IPS DF 6.9 (cell line): ENCODE data around the gene TBC1D8.
"Not testable (repeated sequence)": the region's sequence is repeated elsewhere in the genome, so short reads cannot be mapped to it uniquely, and the experiment has no call there.

Source experiments
- DNase-seq: peaks from one replicate; pipeline ENCODE4 v3.0.0-alpha.2; 2013; ENCODE audit warnings: low read depth, low spot score
- H3K27ac ChIP-seq: one replicate; pipeline ENCODE4 v1.5.1; 2013; ENCODE audit warnings: low read length, control low read depth
- H3K27me3 ChIP-seq: 2 replicates; pipeline ENCODE4 v1.6.1; 2013; ENCODE audit warnings: mild to moderate bottlenecking, low read length; ENCODE audit not compliant: control insufficient read depth, insufficient read depth
- H3K36me3 ChIP-seq: 2 replicates; pipeline ENCODE4 v1.6.1; 2013; ENCODE audit warnings: low read length; ENCODE audit not compliant: control insufficient read depth, insufficient read depth
- H3K4me1 ChIP-seq: 2 replicates; pipeline ENCODE4 v1.6.1; 2013; ENCODE audit warnings: low read length; ENCODE audit not compliant: control insufficient read depth, insufficient read depth
- H3K4me3 ChIP-seq: 2 replicates; pipeline ENCODE4 v1.5.1; 2013; ENCODE audit warnings: mild to moderate bottlenecking, low read length
- H3K9me3 ChIP-seq: 2 replicates; pipeline ENCODE4 v1.6.1; 2013; ENCODE audit warnings: low read length, inconsistent platforms; ENCODE audit not compliant: control insufficient read depth, insufficient read depth
- WGBS: extraction: QIAGEN DNeasy Blood & Tissue Kit; methylation state at CpG from one replicate; pipeline ENCODE4 v1.1.7; 2013; ENCODE audit warnings: mixed read lengths, missing lambda C conversion rate; ENCODE audit not compliant: insufficient read length, insufficient coverage; 5-methylcytosine and 5-hydroxymethylcytosine counted together

Gene TBC1D8

DNA sequence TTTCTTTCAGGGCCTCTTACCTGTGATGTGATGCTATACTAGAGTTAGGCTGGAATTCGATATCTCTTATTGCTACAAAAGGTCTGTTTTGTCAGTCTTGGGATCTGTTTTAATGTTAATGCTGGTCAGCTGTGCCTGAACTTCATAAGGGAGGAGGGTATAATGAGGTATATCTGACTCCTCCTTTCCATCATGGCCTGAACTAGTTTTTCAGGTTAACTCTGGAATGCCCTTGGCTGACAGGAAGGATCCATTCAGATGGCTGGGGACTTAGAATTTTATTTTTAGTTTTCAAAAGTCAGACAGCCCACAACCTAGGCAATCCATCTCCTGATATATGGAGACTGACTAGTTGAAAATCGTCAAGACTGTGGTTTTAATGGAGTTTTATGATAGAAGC, 35.9 kb upstream of the TBC1D8 start:
- no CpG with 5 or more reads among the region's 2 CpGs for WGBS
- Histone ChIP-seq H3K27me3 (no peaks in the 10 kb centered on the region), H3K9me3 (no peaks in the 10 kb centered on the region), H3K4me1 (peaks cover 1% of the 10 kb centered on the region; the same call in 1 of the 2 replicates), H3K27ac (no peak overlapping the region), H3K4me3 (no peak overlapping the region), H3K36me3 (no peaks in the 10 kb centered on the region)
- DNase-seq, result no peak

DNA sequence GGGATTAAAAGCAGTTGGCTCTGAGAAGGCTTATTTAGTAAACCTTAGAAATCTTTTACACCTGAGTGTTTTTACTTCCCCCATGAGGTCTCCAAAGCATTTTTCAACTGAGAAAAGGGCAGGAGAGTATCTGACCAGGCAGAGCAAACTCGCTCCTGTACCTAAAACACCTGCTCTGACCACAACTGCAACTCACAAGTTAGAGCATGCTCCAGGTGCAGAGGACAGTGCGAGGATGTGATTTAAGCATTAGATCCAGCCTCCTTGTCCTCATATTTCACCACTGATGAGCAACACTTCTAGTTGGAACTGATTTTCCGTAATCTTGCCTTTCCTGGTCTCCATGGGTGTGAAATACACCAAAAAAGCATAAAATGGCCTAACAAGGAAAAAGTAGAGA, 34.5 kb upstream of the TBC1D8 start:
- H3K9me3 ChIP-seq, result no peaks in the 10 kb centered on the region
- H3K27me3 ChIP-seq, result no peaks in the 10 kb centered on the region
- H3K4me1 ChIP-seq, result no peaks in the 10 kb centered on the region
- no peak for DNase-seq
- WGBS, result no CpG with 5 or more reads among the region's 3 CpGs
- no peaks in the 10 kb centered on the region for H3K36me3 ChIP-seq
- no peak overlapping the region for H3K27ac ChIP-seq
- H3K4me3 ChIP-seq, result no peak overlapping the region

DNA sequence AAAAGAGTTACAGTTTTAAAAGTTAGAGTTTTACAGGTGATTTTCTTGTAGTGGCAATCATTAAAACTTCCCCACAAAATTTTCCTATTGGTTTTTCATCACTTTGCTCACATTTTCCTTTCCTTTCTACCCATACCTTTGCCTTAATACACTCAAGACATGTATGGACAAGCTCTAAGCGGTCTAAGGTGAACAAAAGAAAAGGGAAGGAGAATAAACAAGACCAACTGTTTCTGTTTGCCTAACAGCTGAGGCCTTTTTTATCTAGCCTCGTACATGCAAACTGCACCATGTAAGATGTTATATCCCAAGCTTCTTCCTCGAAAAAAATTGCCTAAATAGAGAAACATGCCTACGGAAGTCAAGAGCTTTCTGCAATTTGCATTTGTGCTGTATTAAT, 33.9 kb upstream of the TBC1D8 start:
- Histone ChIP-seq H3K27ac (no peak overlapping the region), H3K36me3 (no peaks in the 10 kb centered on the region), H3K4me3 (no peak overlapping the region), H3K27me3 (no peaks in the 10 kb centered on the region), H3K9me3 (no peaks in the 10 kb centered on the region), H3K4me1 (no peaks in the 10 kb centered on the region)
- DNase-seq, result no peak
- no CpG with 5 or more reads among the region's 4 CpGs for WGBS

DNA sequence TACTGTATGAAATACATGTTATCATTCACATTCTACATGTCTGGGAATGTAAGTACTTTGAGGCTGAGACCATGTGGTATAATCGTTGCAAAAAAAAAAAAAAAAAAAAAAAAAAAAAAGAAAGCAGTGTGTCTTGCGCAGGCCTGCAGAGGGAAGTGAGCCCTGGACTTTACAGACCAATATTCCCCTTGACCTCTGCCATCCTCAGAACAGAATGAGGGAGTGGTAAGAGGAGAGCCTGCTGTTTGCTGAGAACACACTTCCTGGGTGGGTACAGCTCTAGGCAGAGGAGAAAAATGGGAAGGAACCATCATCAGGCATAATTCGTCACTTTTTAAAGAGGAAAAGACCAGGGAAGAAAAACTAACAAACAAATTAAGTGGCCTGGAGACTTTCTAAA, 28.8 kb upstream of the TBC1D8 start:
- Histone ChIP-seq H3K4me3 (no peak overlapping the region), H3K27ac (no peak overlapping the region), H3K36me3 (no peaks in the 10 kb centered on the region), H3K27me3 (no peaks in the 10 kb centered on the region), H3K4me1 (no peaks in the 10 kb centered on the region), H3K9me3 (no peaks in the 10 kb centered on the region)
- WGBS, result no CpG with 5 or more reads among the region's 3 CpGs
- no peak for DNase-seq

DNA sequence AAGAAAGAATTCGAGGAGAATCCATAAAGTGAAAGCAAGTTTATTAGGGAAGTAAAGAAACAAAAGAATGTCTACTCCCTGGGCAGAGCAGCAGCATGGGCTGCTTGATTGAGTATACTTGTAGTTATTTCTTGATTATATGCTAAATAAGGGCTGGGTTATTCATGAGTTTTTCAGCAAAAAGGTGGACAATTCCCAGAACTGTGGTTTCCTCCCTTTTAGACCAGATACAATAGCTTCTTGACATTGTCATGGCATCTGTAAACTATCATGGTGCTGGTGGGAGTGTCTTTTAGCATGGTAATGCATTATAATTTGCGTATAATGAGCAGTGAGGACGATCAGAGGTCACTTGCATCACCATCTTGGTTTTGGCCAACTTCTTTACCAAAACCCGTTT, 25.6 kb upstream of the TBC1D8 start:
- H3K27me3 ChIP-seq, result no peaks in the 10 kb centered on the region
- no CpG with 5 or more reads among the region's 4 CpGs for WGBS
- no peaks in the 10 kb centered on the region for H3K9me3 ChIP-seq
- no peaks in the 10 kb centered on the region for H3K36me3 ChIP-seq
- no peaks in the 10 kb centered on the region for H3K4me1 ChIP-seq
- no peak overlapping the region for H3K4me3 ChIP-seq
- H3K27ac ChIP-seq, result no peak overlapping the region
- DNase-seq, result no peak

DNA sequence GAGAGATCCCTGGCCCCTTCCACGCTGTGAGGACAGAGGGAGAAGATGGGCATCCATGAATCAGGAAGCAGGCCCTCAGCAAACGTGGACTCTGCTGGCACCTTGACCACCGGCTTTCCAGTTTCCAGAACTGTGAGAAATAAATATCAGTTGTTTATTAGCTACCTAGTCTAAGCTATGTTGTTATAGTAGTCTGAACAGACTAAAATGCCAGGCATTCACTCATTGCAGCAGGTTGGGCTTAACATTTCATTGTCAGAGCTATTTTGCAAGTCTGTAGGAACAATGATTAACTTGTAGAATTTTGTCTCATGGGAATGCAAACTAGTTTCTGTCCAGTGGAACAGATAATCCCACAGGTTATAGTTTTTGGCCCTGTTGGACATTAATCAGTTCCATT, 24.8 kb upstream of the TBC1D8 start:
- H3K4me1 ChIP-seq, result no peaks in the 10 kb centered on the region
- H3K36me3 ChIP-seq, result no peaks in the 10 kb centered on the region
- no peaks in the 10 kb centered on the region for H3K27me3 ChIP-seq
- H3K4me3 ChIP-seq, result no peak overlapping the region
- no peak overlapping the region for H3K27ac ChIP-seq
- WGBS, result no CpG with 5 or more reads among the region's 3 CpGs
- DNase-seq, result no peak
- no peaks in the 10 kb centered on the region for H3K9me3 ChIP-seq

DNA sequence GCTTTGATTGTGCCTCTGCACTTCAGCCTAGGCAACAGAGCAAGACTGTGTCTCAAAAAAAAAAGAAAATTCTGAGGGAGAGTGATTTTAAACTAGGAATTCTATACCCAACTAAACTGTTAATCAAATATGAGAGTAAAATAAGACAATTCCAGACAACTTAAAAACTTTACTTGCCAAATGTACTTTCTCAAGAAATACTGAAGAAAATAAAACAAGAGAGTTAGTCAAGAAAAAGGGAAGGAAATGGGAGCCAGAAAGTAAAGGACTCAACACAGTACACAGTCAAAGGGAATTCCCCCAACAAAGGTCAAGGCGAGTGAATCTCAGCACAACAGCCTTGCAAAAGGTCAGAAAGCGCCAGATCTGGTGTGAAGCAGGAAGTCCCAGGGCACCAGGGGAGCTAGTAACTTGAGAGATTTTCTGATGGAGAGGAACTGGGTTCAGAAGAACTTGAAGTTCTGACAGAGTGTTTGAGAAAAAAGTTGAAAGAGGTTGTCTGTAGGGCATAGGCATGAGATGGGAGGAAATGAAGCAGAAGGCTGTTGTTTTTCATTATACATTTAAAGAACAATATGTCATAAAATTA, 22.6 kb upstream of the TBC1D8 start:
- H3K9me3 ChIP-seq, result no peaks in the 10 kb centered on the region

DNA sequence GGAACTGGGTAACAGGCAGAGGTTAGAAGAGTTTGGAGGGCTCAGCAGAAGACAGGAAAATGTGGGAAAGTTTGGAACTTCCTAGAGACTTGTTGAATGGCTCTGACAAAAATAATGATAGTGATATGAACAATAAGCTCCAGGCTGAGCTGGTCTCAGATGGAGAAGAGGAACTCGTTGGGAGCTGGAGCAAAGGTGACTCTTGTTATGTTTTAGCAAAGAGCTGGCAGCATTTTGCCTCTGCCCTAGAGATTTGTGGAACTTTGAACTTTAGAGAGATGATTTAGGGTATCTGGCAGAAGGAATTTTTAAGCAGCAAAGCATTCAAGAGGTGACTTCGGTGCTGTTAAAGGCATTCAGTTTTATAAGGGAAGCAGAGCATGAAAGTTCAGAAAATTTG, 18.6 kb upstream of the TBC1D8 start:
- not testable (repeated sequence) for H3K9me3 ChIP-seq, H3K27me3 ChIP-seq, H3K36me3 ChIP-seq, DNase-seq, H3K27ac ChIP-seq, H3K4me3 ChIP-seq, H3K4me1 ChIP-seq
- no CpG with 5 or more reads among the region's 2 CpGs for WGBS

More for the DNA sequence above, 22.6 kb upstream of the TBC1D8 start:
- no peak overlapping the region for H3K4me3 ChIP-seq
- no peaks in the 10 kb centered on the region for H3K27me3 ChIP-seq
- H3K4me1 ChIP-seq, result no peaks in the 10 kb centered on the region
- H3K27ac ChIP-seq, result no peak overlapping the region
- no CpG with 5 or more reads among the region's 2 CpGs for WGBS
- no peak for DNase-seq
- H3K36me3 ChIP-seq, result no peaks in the 10 kb centered on the region

DNA sequence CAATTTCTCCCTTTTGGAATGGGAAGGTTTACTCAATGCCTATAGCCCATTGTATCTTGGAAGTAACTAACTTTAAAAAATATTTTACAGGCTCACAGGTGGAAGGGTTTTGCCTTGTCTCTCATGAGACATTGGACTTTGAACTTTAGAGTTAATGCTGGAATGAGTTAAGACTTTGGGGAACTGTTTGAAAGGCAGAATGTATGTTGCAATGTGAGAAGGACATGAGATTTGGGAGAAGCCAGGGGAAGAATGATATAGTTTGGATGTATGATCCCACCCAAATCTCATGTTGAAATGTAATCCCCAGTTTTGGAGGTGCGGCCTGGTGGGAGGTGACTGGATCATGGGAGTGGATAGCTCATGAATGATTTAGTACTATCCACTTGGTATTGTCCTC, 17.5 kb upstream of the TBC1D8 start:
- DNase-seq, result no peak
- Histone ChIP-seq H3K4me3 (no peak overlapping the region), H3K27me3 (no peaks in the 10 kb centered on the region), H3K36me3 (no peaks in the 10 kb centered on the region), H3K9me3 (peaks cover 2% of the 10 kb centered on the region), H3K4me1 (no peaks in the 10 kb centered on the region), H3K27ac (no peak overlapping the region)
- WGBS, result no CpG with 5 or more reads among the region's 1 CpG

DNA sequence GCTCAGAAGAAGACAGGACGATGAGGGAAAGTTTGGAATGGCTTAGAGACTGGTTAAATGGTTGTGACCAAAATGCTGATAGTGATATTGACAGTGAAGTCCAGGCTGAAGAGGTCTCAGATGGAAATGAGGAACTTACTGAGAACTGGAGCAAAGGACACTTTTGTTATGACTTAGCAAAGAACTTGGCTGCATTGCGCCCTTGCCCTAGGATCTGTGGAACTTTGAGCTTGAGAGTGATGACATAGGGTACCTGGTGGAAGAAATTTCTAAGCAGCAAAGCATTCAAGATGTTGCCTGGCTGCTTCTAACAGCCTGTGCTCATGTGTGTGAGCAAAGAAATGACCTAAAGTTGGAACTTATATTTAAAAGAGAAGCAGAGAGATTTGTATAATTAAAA, 16.4 kb upstream of the TBC1D8 start:
- H3K9me3 ChIP-seq, H3K27me3 ChIP-seq, DNase-seq, H3K4me3 ChIP-seq, H3K36me3 ChIP-seq, H3K27ac ChIP-seq, H3K4me1 ChIP-seq: not testable (repeated sequence)
- WGBS, result no CpG with 5 or more reads among the region's 2 CpGs

DNA sequence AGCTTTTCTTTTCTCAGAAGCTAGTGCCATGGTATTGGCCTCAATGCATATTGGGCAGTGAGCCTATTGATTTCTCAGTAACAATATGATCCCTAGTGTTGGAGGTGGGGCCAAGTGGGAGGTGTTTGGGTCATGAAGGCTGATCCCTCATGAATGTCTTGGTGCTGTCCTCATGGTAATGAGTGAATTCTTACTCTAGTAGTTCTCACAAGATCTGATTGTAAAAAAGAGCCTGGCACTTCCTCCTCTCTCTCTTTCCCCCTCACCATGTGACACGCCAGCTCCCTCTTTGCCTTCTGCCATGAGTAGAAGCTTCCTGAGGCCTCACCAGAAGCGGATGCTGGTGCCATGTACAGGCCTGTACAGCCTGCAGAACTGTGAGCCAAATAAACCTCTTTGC, 12.8 kb upstream of the TBC1D8 start:
- no peaks in the 10 kb centered on the region for H3K27me3 ChIP-seq
- no CpG with 5 or more reads among the region's 2 CpGs for WGBS
- H3K4me1 ChIP-seq, result 0 out of 2 replicates have a peak, but pooled peaks cover 3% of the 10 kb centered on the region
- H3K9me3 ChIP-seq, result peaks cover 2% of the 10 kb centered on the region
- H3K36me3 ChIP-seq, result no peaks in the 10 kb centered on the region
- no peak overlapping the region for H3K27ac ChIP-seq
- no peak for DNase-seq
- no peak overlapping the region for H3K4me3 ChIP-seq
